ENCODE data around the gene FXYD2. TPM values are rescaled to one million over a fixed set of nuclear protein-coding genes. Genes with fewer than 3 reads are reported as not detected.
"Not testable (repeated sequence)": the region's sequence is repeated elsewhere in the genome, so short reads cannot be mapped to it uniquely, and the experiment has no call there.

FXYD2 gene
- polyA plus RNA-seq, 1 experiment: not detected

- H3K27me3 ChIP-seq (ENCODE audit: control insufficient read depth, insufficient read depth, low read length): peaks cover 22% of the 10 kb centered on the region
- CTCF ChIA-PET: interaction anchor here (1.7 kb wide), 1 partner anchor 24 kb away, joined by 4 read pairs; no protein-coding TSS in a partner anchor
- TF ChIP-seq, protein P1, sequence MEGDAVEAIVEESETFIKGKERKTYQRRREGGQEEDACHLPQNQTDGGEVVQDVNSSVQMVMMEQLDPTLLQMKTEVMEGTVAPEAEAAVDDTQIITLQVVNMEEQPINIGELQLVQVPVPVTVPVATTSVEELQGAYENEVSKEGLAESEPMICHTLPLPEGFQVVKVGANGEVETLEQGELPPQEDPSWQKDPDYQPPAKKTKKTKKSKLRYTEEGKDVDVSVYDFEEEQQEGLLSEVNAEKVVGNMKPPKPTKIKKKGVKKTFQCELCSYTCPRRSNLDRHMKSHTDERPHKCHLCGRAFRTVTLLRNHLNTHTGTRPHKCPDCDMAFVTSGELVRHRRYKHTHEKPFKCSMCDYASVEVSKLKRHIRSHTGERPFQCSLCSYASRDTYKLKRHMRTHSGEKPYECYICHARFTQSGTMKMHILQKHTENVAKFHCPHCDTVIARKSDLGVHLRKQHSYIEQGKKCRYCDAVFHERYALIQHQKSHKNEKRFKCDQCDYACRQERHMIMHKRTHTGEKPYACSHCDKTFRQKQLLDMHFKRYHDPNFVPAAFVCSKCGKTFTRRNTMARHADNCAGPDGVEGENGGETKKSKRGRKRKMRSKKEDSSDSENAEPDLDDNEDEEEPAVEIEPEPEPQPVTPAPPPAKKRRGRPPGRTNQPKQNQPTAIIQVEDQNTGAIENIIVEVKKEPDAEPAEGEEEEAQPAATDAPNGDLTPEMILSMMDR (IDR thresholded peaks at IDR 0.05; ENCODE audit: low read depth, low read length): no peak
- no peak overlapping the region for H3K4me3 ChIP-seq (ENCODE audit: low read depth, low read length)
- no peak for DNase-seq (ENCODE audit: low read depth, low spot score)
- H3K9me3 ChIP-seq (ENCODE audit: control insufficient read depth, insufficient read depth, low read length): no peaks in the 10 kb centered on the region; the same call in 1 of the 2 replicates
- H3K27ac ChIP-seq (ENCODE audit: low read depth, low read length): no peak overlapping the region
- POLR2A ChIA-PET: no interaction called here
Measured at GRCh38 chr11:117868088-117868487, 43.5 kb upstream of the FXYD2 start.

DNA sequence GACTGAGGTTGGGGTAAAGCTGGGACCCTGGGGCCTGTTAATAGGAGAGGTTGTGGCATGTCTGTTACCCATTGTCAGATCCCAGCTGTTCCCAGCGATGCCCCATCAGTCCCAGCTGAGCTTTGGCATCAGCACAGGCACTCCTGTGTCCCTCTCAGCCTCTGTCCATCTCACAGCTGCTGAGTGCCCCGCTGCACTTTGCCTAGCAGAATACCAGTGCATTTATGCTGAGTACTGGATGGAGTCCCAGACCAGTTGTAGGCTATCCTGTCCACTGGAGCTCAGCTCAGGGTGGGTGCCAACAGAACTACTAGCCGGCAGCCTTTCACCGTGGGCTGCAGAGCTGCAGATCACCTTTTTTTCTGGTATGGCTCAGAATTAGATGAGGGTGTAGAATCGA, 42.0 kb upstream of the FXYD2 start:
- H3K9me3 ChIP-seq (ENCODE audit: control insufficient read depth, insufficient read depth, low read length): no peaks in the 10 kb centered on the region; the same call in 1 of the 2 replicates
- peaks cover 15% of the 10 kb centered on the region for H3K27me3 ChIP-seq (ENCODE audit: control insufficient read depth, insufficient read depth, low read length)
- DNase-seq (ENCODE audit: low read depth, low spot score): no peak
- TF ChIP-seq, protein P1 (IDR thresholded peaks at IDR 0.05; ENCODE audit: low read depth, low read length): no peak
- CTCF ChIA-PET: interaction anchor here (1.7 kb wide), 1 partner anchor 22 kb away, joined by 4 read pairs; no protein-coding TSS in a partner anchor
- no peak overlapping the region for H3K27ac ChIP-seq (ENCODE audit: low read depth, low read length)
- POLR2A ChIA-PET: no interaction called here
- H3K4me3 ChIP-seq (ENCODE audit: low read depth, low read length): no peak overlapping the region

DNA sequence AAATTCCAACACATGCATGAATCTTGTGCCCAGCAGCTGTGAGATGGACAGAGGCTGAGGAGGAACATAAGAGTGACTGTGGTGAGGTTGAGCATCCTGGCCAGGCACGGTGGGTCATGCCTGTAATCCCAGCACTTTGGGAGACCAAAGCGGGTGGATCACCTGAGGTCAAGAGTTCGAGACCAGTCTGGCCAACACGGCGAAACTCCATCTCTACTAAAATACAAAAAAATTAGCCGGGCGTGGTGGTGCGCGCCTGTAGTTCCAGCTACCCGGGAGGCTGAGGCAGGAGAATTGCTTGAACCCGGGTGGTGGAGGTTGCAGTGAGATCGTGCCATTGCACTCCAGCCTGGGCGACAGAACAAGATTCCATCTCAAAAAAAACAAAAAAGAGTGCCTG, 41.0 kb upstream of the FXYD2 start:
- H3K27ac ChIP-seq (ENCODE audit: low read depth, low read length); DNase-seq (ENCODE audit: low read depth, low spot score); CTCF ChIA-PET; H3K9me3 ChIP-seq (ENCODE audit: control insufficient read depth, insufficient read depth, low read length); H3K4me3 ChIP-seq (ENCODE audit: low read depth, low read length); POLR2A ChIA-PET: not testable (repeated sequence)
- peaks cover 15% of the 10 kb centered on the region for H3K27me3 ChIP-seq (ENCODE audit: control insufficient read depth, insufficient read depth, low read length)

DNA sequence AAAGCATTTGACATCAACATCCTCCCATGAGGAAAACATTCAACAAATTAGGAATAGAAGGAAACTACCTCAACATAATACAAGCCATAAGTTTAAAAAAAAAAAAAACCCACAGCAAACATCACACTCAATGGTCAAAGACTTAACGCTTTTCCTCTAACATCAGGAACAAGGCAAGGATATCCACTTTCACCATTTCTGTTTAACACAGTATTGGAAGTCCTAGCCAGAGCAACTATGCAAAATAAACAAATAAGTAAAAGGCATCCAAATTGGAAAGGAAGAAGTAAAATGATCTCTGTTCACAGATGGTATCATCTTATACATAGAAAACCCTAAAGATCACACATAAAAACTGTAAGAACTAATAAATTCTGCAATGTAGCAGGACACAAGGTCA, 38.8 kb upstream of the FXYD2 start:
- H3K9me3 ChIP-seq (ENCODE audit: control insufficient read depth, insufficient read depth, low read length): no peaks in the 10 kb centered on the region
- CTCF ChIA-PET: no interaction called here
- no peak overlapping the region for H3K4me3 ChIP-seq (ENCODE audit: low read depth, low read length)
- POLR2A ChIA-PET: no interaction called here
- peaks cover 8% of the 10 kb centered on the region for H3K27me3 ChIP-seq (ENCODE audit: control insufficient read depth, insufficient read depth, low read length)
- DNase-seq (ENCODE audit: low read depth, low spot score): no peak
- TF ChIP-seq, protein P1 (IDR thresholded peaks at IDR 0.05; ENCODE audit: low read depth, low read length): no peak
- H3K27ac ChIP-seq (ENCODE audit: low read depth, low read length): no peak overlapping the region

DNA sequence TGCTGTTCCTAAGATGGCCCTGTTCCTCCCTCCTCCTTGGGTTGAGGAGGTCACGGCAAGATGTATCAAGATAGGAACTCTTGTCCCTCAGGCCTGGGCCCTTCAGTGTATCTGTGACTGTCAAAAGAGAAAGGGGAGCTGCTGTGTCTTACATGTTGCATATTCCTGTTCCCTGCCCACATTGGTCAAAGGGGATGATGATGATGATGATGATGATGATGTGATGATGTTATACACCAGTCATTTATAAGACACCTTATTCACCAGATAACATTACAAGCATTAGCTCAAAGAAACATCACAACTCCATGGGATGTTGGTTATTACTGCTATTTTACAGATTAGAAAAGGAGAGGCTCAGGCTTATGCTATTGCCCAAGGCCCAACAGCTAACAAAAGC, 38.2 kb upstream of the FXYD2 start:
- H3K27me3 ChIP-seq (ENCODE audit: control insufficient read depth, insufficient read depth, low read length): peaks cover 6% of the 10 kb centered on the region
- CTCF ChIA-PET: interaction anchor here (0.6 to 2.1 kb wide), 3 partner anchors 42 to 191 kb away, joined by 3 to 6 read pairs (median 4); no protein-coding TSS in a partner anchor

More for the DNA sequence above, 38.2 kb upstream of the FXYD2 start:
- no peak overlapping the region for H3K27ac ChIP-seq (ENCODE audit: low read depth, low read length)
- H3K4me3 ChIP-seq (ENCODE audit: low read depth, low read length): no peak overlapping the region
- TF ChIP-seq, protein P1 (IDR thresholded peaks at IDR 0.05; ENCODE audit: low read depth, low read length): no peak
- POLR2A ChIA-PET: no interaction called here
- H3K9me3 ChIP-seq (ENCODE audit: control insufficient read depth, insufficient read depth, low read length): no peaks in the 10 kb centered on the region
- DNase-seq (ENCODE audit: low read depth, low spot score): no peak

Data from AG04450 (cell line).